Prostate gland (tissue), 2 donors: ENCODE results near the gene PDE4D.

Source experiments
- POLR2A ChIP-seq: fragments of 450-650 bp; IDR thresholded peaks from one replicate; pipeline ENCODE4 v1.6.1; 2016; ENCODE audit warnings: antibody characterized with exemption, mild to moderate bottlenecking
- POLR2AphosphoS5 ChIP-seq: sonication (generic); formaldehyde crosslinking; IDR thresholded peaks from one replicate; pipeline ENCODE4 v1.6.1; 2017; ENCODE audit warnings: antibody characterized with exemption
- TF ChIP-seq, protein P1 (sequence below), 4 experiments: fragments of 200-600 bp in 2 of 4; fragments of 450-650 bp in 2 of 4; sonication (generic) in 2 of 4; IDR thresholded peaks; 1 replicate in 3 of 4; 2 replicates in 1 of 4; pipeline ENCODE4 v1.5.1; 2016 to 2019; ENCODE audit warnings: antibody characterized with exemption in 4 of 4, mild to moderate bottlenecking in 2 of 4, moderate library complexity in 2 of 4

DNA sequence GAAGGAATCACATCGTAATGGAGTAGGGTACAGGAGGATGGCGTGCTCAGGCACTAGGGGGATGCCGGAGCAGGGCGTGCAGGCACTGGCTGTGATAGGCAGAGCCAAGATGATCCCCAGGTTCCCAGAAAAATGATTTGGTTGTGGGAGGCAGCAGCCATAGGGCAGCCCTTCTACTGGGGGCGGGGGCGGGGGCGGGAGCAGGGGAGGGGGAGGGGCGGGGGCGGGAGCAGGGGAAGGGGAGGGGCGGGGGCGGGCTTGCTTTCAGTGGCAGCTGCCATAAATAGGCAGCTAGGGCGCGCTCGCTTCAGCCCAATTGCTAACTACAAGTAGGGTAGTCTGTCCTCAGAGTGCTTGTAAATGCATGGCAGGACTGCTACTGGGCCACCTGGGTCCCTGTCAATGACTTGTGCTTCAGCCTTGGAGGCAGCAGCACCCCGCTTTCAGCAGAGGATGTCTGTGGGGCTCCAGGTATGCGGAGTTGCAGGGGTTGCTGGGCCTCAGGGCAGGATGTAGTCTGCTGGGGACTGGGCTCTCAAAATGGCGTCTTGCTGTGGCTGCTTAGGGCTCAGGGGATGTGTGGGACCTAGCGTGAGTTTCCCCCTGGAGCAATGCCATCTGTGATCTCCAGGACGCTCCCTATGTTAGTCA lies 956.4 kb downstream of the PDE4D start:
- TF ChIP-seq, protein P1, sequence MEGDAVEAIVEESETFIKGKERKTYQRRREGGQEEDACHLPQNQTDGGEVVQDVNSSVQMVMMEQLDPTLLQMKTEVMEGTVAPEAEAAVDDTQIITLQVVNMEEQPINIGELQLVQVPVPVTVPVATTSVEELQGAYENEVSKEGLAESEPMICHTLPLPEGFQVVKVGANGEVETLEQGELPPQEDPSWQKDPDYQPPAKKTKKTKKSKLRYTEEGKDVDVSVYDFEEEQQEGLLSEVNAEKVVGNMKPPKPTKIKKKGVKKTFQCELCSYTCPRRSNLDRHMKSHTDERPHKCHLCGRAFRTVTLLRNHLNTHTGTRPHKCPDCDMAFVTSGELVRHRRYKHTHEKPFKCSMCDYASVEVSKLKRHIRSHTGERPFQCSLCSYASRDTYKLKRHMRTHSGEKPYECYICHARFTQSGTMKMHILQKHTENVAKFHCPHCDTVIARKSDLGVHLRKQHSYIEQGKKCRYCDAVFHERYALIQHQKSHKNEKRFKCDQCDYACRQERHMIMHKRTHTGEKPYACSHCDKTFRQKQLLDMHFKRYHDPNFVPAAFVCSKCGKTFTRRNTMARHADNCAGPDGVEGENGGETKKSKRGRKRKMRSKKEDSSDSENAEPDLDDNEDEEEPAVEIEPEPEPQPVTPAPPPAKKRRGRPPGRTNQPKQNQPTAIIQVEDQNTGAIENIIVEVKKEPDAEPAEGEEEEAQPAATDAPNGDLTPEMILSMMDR (IDR thresholded peaks at IDR 0.05) = no peak
- TF ChIP-seq POLR2AphosphoS5 (no peak), POLR2A (no peak)
